HCT116 (cell line): Measurements from ENCODE around the gene FAM163B. TPM values are rescaled to one million over a fixed set of nuclear protein-coding genes. Genes with fewer than 3 reads are reported as not detected.

Experiments
- ATAC-seq: fragments of 200-7000 bp; cut with Tn5 transposase; 2 replicates; pipeline ENCODE4 v1.9.1; 2020; ENCODE audit warnings: mild to moderate bottlenecking, moderate library complexity
- BruUV-seq: library from RNA; stranded (reverse); fragments of 400-500 nt; replicated peaks from 2 replicates; lab custom pipeline; 2021; lab: Mats Ljungman, UMichigan
- CTCF ChIA-PET: fragments of 300-600 bp; sonication (Branson Sonifier 250); formaldehyde crosslinking; loops from one replicate; lab custom pipeline; 2021; ENCODE audit warnings: antibody characterized with exemption; lab: Charles Lee
- POLR2A ChIA-PET: fragments of 300-600, 350-600 bp; sonication (Branson Sonifier 250); formaldehyde crosslinking; loops from one replicate; lab custom pipeline; 2021; ENCODE audit warnings: antibody characterized with exemption; lab: Charles Lee
- RAD21 ChIA-PET, 2 experiments: fragments of 300-600 bp; sonication (Branson Sonifier 250); formaldehyde crosslinking; loops; one replicate each; lab custom pipeline; 2023; ENCODE audit warnings: low total read pairs in 2 of 2; ENCODE audit not compliant: uncharacterized antibody in 2 of 2, unreplicated experiment in 2 of 2, low non-redundant PET in 1 of 2; lab: Charles Lee
- DNase-seq: peaks from one replicate; pipeline ENCODE4 v3.0.0-alpha.2; 2010; ENCODE audit warnings: low read depth, low spot score
- H2AFZ ChIP-seq: fragments of 200-600 bp; shearing (Covaris generic), sonication (generic); 2 replicates; pipeline ENCODE4 v1.6.1; 2017; ENCODE audit warnings: low read depth, mixed run types, mixed read lengths, antibody characterized with exemption, low read length; ENCODE audit not compliant: poor library complexity, severe bottlenecking
- H3K27ac ChIP-seq: 2 replicates; pipeline ENCODE4 v1.5.1; 2012; ENCODE audit warnings: low read depth, low read length
- H3K27me3 ChIP-seq: fragments of 200-600 bp; sonication (generic); 2 replicates; pipeline ENCODE4 v1.6.1; 2016; ENCODE audit warnings: mixed run types, low read length, mixed read lengths; ENCODE audit not compliant: insufficient read depth
- H3K36me3 ChIP-seq, 2 experiments: fragments of 200-500 bp in 1 of 2; fragments of 200-600 bp in 1 of 2; sonication (Bioruptor generic) in 1 of 2; sonication (generic) in 1 of 2; 2 replicates each; pipeline versions ENCODE4 v1.5.1 to v1.6.1; 2014 to 2016; ENCODE audit warnings: low read length in 2 of 2, inconsistent platforms in 1 of 2, mixed read lengths in 1 of 2, mixed run types in 1 of 2; ENCODE audit not compliant: insufficient read depth in 2 of 2, control insufficient read depth in 1 of 2
- H3K4me1 ChIP-seq, 2 experiments: fragments of 200-600 bp in 1 of 2; sonication (generic) in 1 of 2; 2 replicates each; pipeline versions ENCODE4 v1.5.1 to v1.6.1; 2012 to 2017; ENCODE audit warnings: low read length in 2 of 2, inconsistent platforms in 1 of 2, mild to moderate bottlenecking in 1 of 2, mixed read lengths in 1 of 2, mixed run types in 1 of 2, moderate library complexity in 1 of 2; ENCODE audit not compliant: insufficient read depth in 2 of 2, control insufficient read depth in 1 of 2
- H3K4me2 ChIP-seq: fragments of 200-600 bp; sonication (generic); 2 replicates; pipeline ENCODE4 v1.6.1; 2017; ENCODE audit warnings: mixed run types, low read length, mixed read lengths
- H3K4me3 ChIP-seq, 2 experiments: fragments of 200-600 bp in 1 of 2; sonication (generic) in 1 of 2; replicated peaks in 1 of 2; 2 replicates each; pipeline ENCODE4 v1.5.1; 2011 to 2016; ENCODE audit warnings: low read length in 2 of 2, control low read depth in 1 of 2, low read depth in 1 of 2, mild to moderate bottlenecking in 1 of 2, mixed read lengths in 1 of 2, mixed run types in 1 of 2
- H3K79me2 ChIP-seq: fragments of 200-600 bp; sonication (generic); 2 replicates; pipeline ENCODE4 v1.6.1; 2017; ENCODE audit warnings: mild to moderate bottlenecking, mixed run types, low read length, moderate library complexity, mixed read lengths; ENCODE audit not compliant: insufficient read depth
- H3K9ac ChIP-seq: fragments of 200-600 bp; sonication (generic); 2 replicates; pipeline ENCODE4 v1.6.1; 2016; ENCODE audit warnings: low read length, mixed read lengths
- H3K9me2 ChIP-seq: fragments of 200-600 bp; sonication (generic), shearing (Covaris generic); 2 replicates; pipeline ENCODE4 v1.6.1; 2017; ENCODE audit warnings: mixed run types, mild to moderate bottlenecking, moderate library complexity; ENCODE audit not compliant: insufficient read depth
- H3K9me3 ChIP-seq, 2 experiments: fragments of 200-500 bp in 1 of 2; fragments of 200-600 bp in 1 of 2; sonication (Bioruptor generic) in 1 of 2; sonication (generic) in 1 of 2; 2 replicates each; pipeline ENCODE4 v1.6.1; 2014 to 2017; ENCODE audit warnings: low read length in 2 of 2, mixed read lengths in 2 of 2, inconsistent platforms in 1 of 2, low read depth in 1 of 2, mild to moderate bottlenecking in 1 of 2, mixed run types in 1 of 2, moderate library complexity in 1 of 2; ENCODE audit not compliant: control insufficient read depth in 1 of 2, insufficient read depth in 1 of 2
- H4K20me1 ChIP-seq: fragments of 200-600 bp; sonication (generic), shearing (Covaris generic); 2 replicates; pipeline ENCODE4 v1.6.1; 2017; ENCODE audit warnings: mixed run types, mild to moderate bottlenecking, moderate library complexity; ENCODE audit not compliant: insufficient read depth
- CBX3 ChIP-seq: IDR thresholded peaks from 2 replicates; pipeline ENCODE4 v1.6.1; 2012; ENCODE audit warnings: low read depth
- CEBPB ChIP-seq: IDR thresholded peaks from 2 replicates; pipeline ENCODE4 v1.6.1; 2012; ENCODE audit warnings: low read depth
- EGR1 ChIP-seq: IDR thresholded peaks from 2 replicates; pipeline ENCODE4 v1.6.1; 2012; ENCODE audit warnings: low read depth
- EZH2 ChIP-seq: fragments of 200-600 bp; sonication (generic); IDR thresholded peaks from 2 replicates; pipeline ENCODE4 v1.6.1; 2017; ENCODE audit warnings: antibody characterized with exemption, mixed run types
- JUND ChIP-seq: IDR thresholded peaks from 2 replicates; pipeline ENCODE4 v1.6.1; 2012
- MAX ChIP-seq: IDR thresholded peaks from 2 replicates; pipeline ENCODE4 v1.6.1; 2012
- POLR2A ChIP-seq: IDR thresholded peaks from 2 replicates; pipeline ENCODE4 v1.7.0; 2011; ENCODE audit warnings: borderline replicate concordance; ENCODE audit not compliant: insufficient read depth, insufficient read length; ENCODE audit errors: extremely low read depth
- RAD21 ChIP-seq: IDR thresholded peaks from 2 replicates; pipeline ENCODE4 v1.6.1; 2012; ENCODE audit warnings: low read depth, mild to moderate bottlenecking
- ZNF274 ChIP-seq: fragments of 200-500 bp; sonication (Bioruptor generic); IDR thresholded peaks from 2 replicates; pipeline ENCODE4 v1.6.1; 2014; ENCODE audit warnings: mild to moderate bottlenecking, low read depth, low read length, inconsistent platforms
- intact Hi-C: fragments of 100-400 bp; cut with micrococcal nuclease; formaldehyde crosslinking; loops from 2 replicates; pipeline ENCODE4 v1.10.0; 2022
- total RNA-seq: library from RNA; stranded (reverse); gene quantifications from one replicate; pipeline ENCODE4 v1.2.1, GENCODE V29; 2021; ENCODE audit not compliant: unreplicated experiment
- TF ChIP-seq, protein P1 (sequence below): IDR thresholded peaks from 2 replicates; pipeline ENCODE4 v1.6.1; 2011; ENCODE audit warnings: mild to moderate bottlenecking, low read length, moderate library complexity; ENCODE audit not compliant: insufficient replicate concordance; ENCODE audit errors: extremely low read depth
- TF ChIP-seq, protein P2 (sequence below): IDR thresholded peaks from 2 replicates; pipeline ENCODE4 v1.6.1; 2012; ENCODE audit warnings: low read depth

The FAM163B gene
- total RNA-seq, 1 experiment from 2014 or later: not detected

GRCh38 chr9:133603135-133603927 lies 5.9 kb downstream of the FAM163B start:
- Histone ChIP-seq H3K27ac (no peak overlapping the region), H3K4me2 (no peak overlapping the region), H3K9me2 (no peaks in the 10 kb centered on the region), H3K9me3 (no peaks in the 10 kb centered on the region; a peak in 1 of 4 replicates), H2AFZ (no peak overlapping the region), H3K27me3 (peaks cover 26% of the 10 kb centered on the region), H3K36me3 (no peaks in the 10 kb centered on the region), H3K4me3 (no peak overlapping the region), H4K20me1 (no peaks in the 10 kb centered on the region), H3K79me2 (no peaks in the 10 kb centered on the region), H3K9ac (no peak overlapping the region), H3K4me1 (no peaks in the 10 kb centered on the region)
- intact Hi-C loops: no loop called here
- POLR2A ChIA-PET: no interaction called here
- TF ChIP-seq RAD21 (no peak), JUND (no peak), EGR1 (no peak), ZNF274 (no peak), CBX3 (no peak), EZH2 (no peak)
- TF ChIP-seq, protein P1, sequence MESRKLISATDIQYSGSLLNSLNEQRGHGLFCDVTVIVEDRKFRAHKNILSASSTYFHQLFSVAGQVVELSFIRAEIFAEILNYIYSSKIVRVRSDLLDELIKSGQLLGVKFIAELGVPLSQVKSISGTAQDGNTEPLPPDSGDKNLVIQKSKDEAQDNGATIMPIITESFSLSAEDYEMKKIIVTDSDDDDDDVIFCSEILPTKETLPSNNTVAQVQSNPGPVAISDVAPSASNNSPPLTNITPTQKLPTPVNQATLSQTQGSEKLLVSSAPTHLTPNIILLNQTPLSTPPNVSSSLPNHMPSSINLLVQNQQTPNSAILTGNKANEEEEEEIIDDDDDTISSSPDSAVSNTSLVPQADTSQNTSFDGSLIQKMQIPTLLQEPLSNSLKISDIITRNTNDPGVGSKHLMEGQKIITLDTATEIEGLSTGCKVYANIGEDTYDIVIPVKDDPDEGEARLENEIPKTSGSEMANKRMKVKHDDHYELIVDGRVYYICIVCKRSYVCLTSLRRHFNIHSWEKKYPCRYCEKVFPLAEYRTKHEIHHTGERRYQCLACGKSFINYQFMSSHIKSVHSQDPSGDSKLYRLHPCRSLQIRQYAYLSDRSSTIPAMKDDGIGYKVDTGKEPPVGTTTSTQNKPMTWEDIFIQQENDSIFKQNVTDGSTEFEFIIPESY: no peak
- DNase-seq (no peak), ATAC-seq (no peak)
- no TSS peak for BruUV-seq
- RAD21 ChIA-PET: no interaction called here
- CTCF ChIA-PET: no interaction called here

GRCh38 chr9:133602277-133602676 lies 6.9 kb downstream of the FAM163B start:
- H2AFZ ChIP-seq: no peak overlapping the region
- no peak overlapping the region for H3K9ac ChIP-seq
- H3K27me3 ChIP-seq: peaks cover 16% of the 10 kb centered on the region
- RAD21 ChIA-PET: no interaction called here
- DNase-seq: no peak
- H3K4me3 ChIP-seq: no peak overlapping the region
- no peaks in the 10 kb centered on the region for H3K36me3 ChIP-seq
- CTCF ChIA-PET: no interaction called here
- H3K9me3 ChIP-seq: peaks cover under 1 to 4% of the 10 kb centered on the region in 2 experiments; a peak in 2 of 4 replicates
- H3K4me1 ChIP-seq: no peaks in the 10 kb centered on the region
- H3K9me2 ChIP-seq: no peaks in the 10 kb centered on the region
- no TSS peak for BruUV-seq
- H3K4me2 ChIP-seq: no peak overlapping the region
- H3K79me2 ChIP-seq: no peaks in the 10 kb centered on the region
- no peak for ATAC-seq
- POLR2A ChIA-PET: no interaction called here
- H4K20me1 ChIP-seq: no peaks in the 10 kb centered on the region
- H3K27ac ChIP-seq: no peak overlapping the region
- intact Hi-C loops: no loop called here
- TF ChIP-seq MAX: no peak
- TF ChIP-seq CEBPB: no peak
- TF ChIP-seq POLR2A: no peak
- TF ChIP-seq, protein P2, sequence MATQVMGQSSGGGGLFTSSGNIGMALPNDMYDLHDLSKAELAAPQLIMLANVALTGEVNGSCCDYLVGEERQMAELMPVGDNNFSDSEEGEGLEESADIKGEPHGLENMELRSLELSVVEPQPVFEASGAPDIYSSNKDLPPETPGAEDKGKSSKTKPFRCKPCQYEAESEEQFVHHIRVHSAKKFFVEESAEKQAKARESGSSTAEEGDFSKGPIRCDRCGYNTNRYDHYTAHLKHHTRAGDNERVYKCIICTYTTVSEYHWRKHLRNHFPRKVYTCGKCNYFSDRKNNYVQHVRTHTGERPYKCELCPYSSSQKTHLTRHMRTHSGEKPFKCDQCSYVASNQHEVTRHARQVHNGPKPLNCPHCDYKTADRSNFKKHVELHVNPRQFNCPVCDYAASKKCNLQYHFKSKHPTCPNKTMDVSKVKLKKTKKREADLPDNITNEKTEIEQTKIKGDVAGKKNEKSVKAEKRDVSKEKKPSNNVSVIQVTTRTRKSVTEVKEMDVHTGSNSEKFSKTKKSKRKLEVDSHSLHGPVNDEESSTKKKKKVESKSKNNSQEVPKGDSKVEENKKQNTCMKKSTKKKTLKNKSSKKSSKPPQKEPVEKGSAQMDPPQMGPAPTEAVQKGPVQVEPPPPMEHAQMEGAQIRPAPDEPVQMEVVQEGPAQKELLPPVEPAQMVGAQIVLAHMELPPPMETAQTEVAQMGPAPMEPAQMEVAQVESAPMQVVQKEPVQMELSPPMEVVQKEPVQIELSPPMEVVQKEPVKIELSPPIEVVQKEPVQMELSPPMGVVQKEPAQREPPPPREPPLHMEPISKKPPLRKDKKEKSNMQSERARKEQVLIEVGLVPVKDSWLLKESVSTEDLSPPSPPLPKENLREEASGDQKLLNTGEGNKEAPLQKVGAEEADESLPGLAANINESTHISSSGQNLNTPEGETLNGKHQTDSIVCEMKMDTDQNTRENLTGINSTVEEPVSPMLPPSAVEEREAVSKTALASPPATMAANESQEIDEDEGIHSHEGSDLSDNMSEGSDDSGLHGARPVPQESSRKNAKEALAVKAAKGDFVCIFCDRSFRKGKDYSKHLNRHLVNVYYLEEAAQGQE: no peak
- TF ChIP-seq CBX3: no peak
- TF ChIP-seq, protein P1: no peak
